ENCODE data around the gene IFT88. TPM values are rescaled to one million over a fixed set of nuclear protein-coding genes. Genes with fewer than 3 reads are reported as not detected.

IFT88 gene
- polyA plus RNA-seq, 1 of the 3 experiments (the other 2 are of a cell fraction) = 6.2 TPM

GRCh38 chr13:20711301-20712044 is 144.5 kb downstream of the IFT88 start:
- POLR2A ChIA-PET = no interaction called here
- H3K79me2 ChIP-seq (ENCODE audit: insufficient read depth) = no peaks in the 10 kb centered on the region
- H3K36me3 ChIP-seq (replicated peaks in 1 of 2; ENCODE audit: control insufficient read depth in 1 of 2, insufficient read depth in 2 of 2, low read length in 1 of 2) = no peaks in the 10 kb centered on the region
- no peak overlapping the region for H3K9ac ChIP-seq
- peaks cover 35% of the 10 kb centered on the region for H3F3A ChIP-seq (replicated peaks; ENCODE audit: insufficient read depth)
- 89% methylated on average over 13 of the region's 13 CpGs for WGBS (ENCODE audit: low lambda C conversion rate)
- H3K9me3 ChIP-seq = no peaks in the 10 kb centered on the region
- no peak overlapping the region for H2AFZ ChIP-seq (ENCODE audit: low read depth)
- no peaks in the 10 kb centered on the region for H3K9me2 ChIP-seq
- DNase-seq = no peak
- no peak overlapping the region for H3K4me2 ChIP-seq
- no peaks in the 10 kb centered on the region for H3K27me3 ChIP-seq (ENCODE audit: insufficient read depth)
- H3K27ac ChIP-seq (ENCODE audit: low read depth in 2 of 2, low read length in 1 of 2) = no peak overlapping the region
- peaks cover 0 to 27% of the 10 kb centered on the region in 2 experiments; a peak in 3 of 4 replicates for H3K4me1 ChIP-seq (ENCODE audit: control insufficient read depth in 1 of 2, insufficient read depth in 2 of 2, low read depth in 1 of 2, low read length in 1 of 2)
- TF ChIP-seq YY1 (IDR thresholded peaks at IDR 0.05; ENCODE audit: low read depth) = no peak
- CTCF ChIA-PET = interaction anchor here (0.7 to 7.3 kb wide), 18 partner anchors 10 to 903 kb away, joined by 3 to 76 read pairs (median 4); no protein-coding TSS in a partner anchor
- no peaks in the 10 kb centered on the region for H4K20me1 ChIP-seq (ENCODE audit: insufficient read depth)
- H3K4me3 ChIP-seq (ENCODE audit: low read depth in 2 of 2, low read length in 1 of 2) = no peak overlapping the region

DNA sequence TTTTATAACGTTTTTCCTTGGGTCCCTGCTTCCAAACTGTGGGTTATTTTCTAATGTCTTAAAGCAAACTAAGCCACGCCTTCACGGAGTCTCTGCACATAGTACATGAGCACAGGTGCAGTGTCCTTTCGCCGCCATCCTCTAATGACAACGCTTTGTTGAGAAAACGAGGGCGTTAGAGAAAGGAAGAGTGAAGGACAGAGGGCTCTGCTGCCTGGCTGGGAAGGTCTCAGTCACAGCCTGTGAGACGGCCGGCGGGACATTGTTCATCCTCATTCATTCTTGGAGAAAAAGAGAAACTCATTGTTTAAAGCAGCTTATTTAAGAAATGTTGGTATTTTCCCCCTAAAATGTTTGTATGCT is 146.0 kb downstream of the IFT88 start:
- no peaks in the 10 kb centered on the region for H3K79me2 ChIP-seq (ENCODE audit: insufficient read depth)
- H4K20me1 ChIP-seq (ENCODE audit: insufficient read depth) = no peaks in the 10 kb centered on the region
- H3K9me2 ChIP-seq = no peaks in the 10 kb centered on the region
- ChIA-PET POLR2A (no interaction called here), CTCF (interaction anchor here (0.7 to 7.3 kb wide), 8 partner anchors 9 to 210 kb away, joined by 3 to 76 read pairs (median 4); no protein-coding TSS in a partner anchor)
- 78% methylated on average over 11 of the region's 11 CpGs for WGBS (ENCODE audit: low lambda C conversion rate)
- H3K4me3 ChIP-seq (ENCODE audit: low read depth in 2 of 2, low read length in 1 of 2) = peak overlapping the region in 1 of 2 experiments; percentile 54; a peak in 1 of 4 replicates
- peak overlapping the region in 1 of 2 experiments; percentile 86; a peak in 2 of 4 replicates for H3K27ac ChIP-seq (ENCODE audit: low read depth in 2 of 2, low read length in 1 of 2)
- no peak for TF ChIP-seq PBX3 (IDR thresholded peaks at IDR 0.05)
- TF ChIP-seq, protein P1, sequence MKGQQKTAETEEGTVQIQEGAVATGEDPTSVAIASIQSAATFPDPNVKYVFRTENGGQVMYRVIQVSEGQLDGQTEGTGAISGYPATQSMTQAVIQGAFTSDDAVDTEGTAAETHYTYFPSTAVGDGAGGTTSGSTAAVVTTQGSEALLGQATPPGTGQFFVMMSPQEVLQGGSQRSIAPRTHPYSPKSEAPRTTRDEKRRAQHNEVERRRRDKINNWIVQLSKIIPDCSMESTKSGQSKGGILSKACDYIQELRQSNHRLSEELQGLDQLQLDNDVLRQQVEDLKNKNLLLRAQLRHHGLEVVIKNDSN (IDR thresholded peaks at IDR 0.05; ENCODE audit: borderline replicate concordance, low read depth) = no peak
- no peak for TF ChIP-seq MAX (IDR thresholded peaks at IDR 0.05; ENCODE audit: low read depth)
- TF ChIP-seq RCOR1 (IDR thresholded peaks at IDR 0.05; ENCODE audit: low read length) = no peak
- TF ChIP-seq REST (IDR thresholded peaks at IDR 0.05; ENCODE audit: low read depth, low read length) = no peak
- no peak for TF ChIP-seq CTCF (IDR thresholded peaks at IDR 0.05)
- no peak for TF ChIP-seq FOSL2 (IDR thresholded peaks at IDR 0.05; ENCODE audit: borderline replicate concordance, low read depth)
- TF ChIP-seq EP300 (IDR thresholded peaks at IDR 0.05; ENCODE audit: borderline replicate concordance in 1 of 2, low read depth in 1 of 2, low read length in 1 of 2) = no peak
- no peak for TF ChIP-seq ZBTB33 (IDR thresholded peaks at IDR 0.05; ENCODE audit: borderline replicate concordance, low read depth)
- no peak for TF ChIP-seq RXRA (IDR thresholded peaks at IDR 0.05; ENCODE audit: borderline replicate concordance, low read depth)
- TF ChIP-seq RAD21 (IDR thresholded peaks at IDR 0.05; ENCODE audit: low read length) = no peak
- TF ChIP-seq NRF1 (IDR thresholded peaks at IDR 0.05; ENCODE audit: low read depth, low read length) = no peak
- TF ChIP-seq ELF1 (IDR thresholded peaks at IDR 0.05) = no peak
- TF ChIP-seq SMC3 (IDR thresholded peaks at IDR 0.05; ENCODE audit: low read depth, low read length) = no peak
- TF ChIP-seq POLR2AphosphoS5 (IDR thresholded peaks at IDR 0.05; ENCODE audit: low read depth, low read length) = no peak
- no peak for TF ChIP-seq TEAD4 (IDR thresholded peaks at IDR 0.05; ENCODE audit: borderline replicate concordance, insufficient read depth)
- no peaks in the 10 kb centered on the region for H3K9me3 ChIP-seq
- DNase-seq = no peak
- peak overlapping the region; percentile 73; the same call in 1 of the 2 replicates for H2AFZ ChIP-seq (ENCODE audit: low read depth)
- peaks cover 33% of the 10 kb centered on the region for H3F3A ChIP-seq (replicated peaks; ENCODE audit: insufficient read depth)
- H3K4me1 ChIP-seq (ENCODE audit: control insufficient read depth in 1 of 2, insufficient read depth in 2 of 2, low read depth in 1 of 2, low read length in 1 of 2) = peaks cover 0 to 27% of the 10 kb centered on the region in 2 experiments; a peak in 3 of 4 replicates
- no peaks in the 10 kb centered on the region for H3K27me3 ChIP-seq (ENCODE audit: insufficient read depth)
- 0 out of 2 replicates have a peak overlapping the region, but pooled peaks have one; percentile 10 for H3K9ac ChIP-seq
- no peaks in the 10 kb centered on the region for H3K36me3 ChIP-seq (replicated peaks in 1 of 2; ENCODE audit: control insufficient read depth in 1 of 2, insufficient read depth in 2 of 2, low read length in 1 of 2)
- peak overlapping the region; percentile 59 for H3K4me2 ChIP-seq
